ENCODE results near the gene PC. TPM values are rescaled to one million over a fixed set of nuclear protein-coding genes. Genes with fewer than 3 reads are reported as not detected.

PC gene
- total RNA-seq, 6 donors from 2014 or later: 5.0 to 49.9 (median 20.9) TPM

- no peaks in the 10 kb centered on the region for H3K27me3 ChIP-seq
- no peak for DNase-seq
- TF ChIP-seq EP300 (IDR thresholded peaks at IDR 0.05) (no peak), CTCF (IDR thresholded peaks at IDR 0.05) (no peak), POLR2AphosphoS5 (IDR thresholded peaks at IDR 0.05) (no peak), POLR2A (IDR thresholded peaks at IDR 0.05) (no peak)
- 96 to 97% methylated on average over 6 of the region's 6 CpGs for WGBS, 2 donors
- no peaks in the 10 kb centered on the region for H3K36me3 ChIP-seq
- H3K9me3 ChIP-seq: peaks cover 4 to 11% (median 8%) of the 10 kb centered on the region in 4 donors
- no peak overlapping the region for H3K4me3 ChIP-seq
- peaks cover under 1 to 15% (median 11%) of the 10 kb centered on the region in 4 donors for H3K4me1 ChIP-seq
- ATAC-seq (ENCODE audit: low FRiP score in 2 of 2): no peak
- H3K27ac ChIP-seq: no peak overlapping the region
These were observed 20.5 kb upstream of the PC start for GRCh38 chr11:66978717-66979116.

GRCh38 chr11:66978229-66978628 is 20.0 kb upstream of the PC start:
- Histone ChIP-seq H3K9me3 (peaks cover 4 to 11% (median 8%) of the 10 kb centered on the region in 4 donors), H3K27me3 (no peaks in the 10 kb centered on the region), H3K36me3 (no peaks in the 10 kb centered on the region), H3K4me3 (no peak overlapping the region), H3K4me1 (peaks cover 0 to 12% (median 11%) of the 10 kb centered on the region in 4 donors), H3K27ac (no peak overlapping the region)
- ATAC-seq (ENCODE audit: low FRiP score in 2 of 2) (no peak), DNase-seq (no peak)
- TF ChIP-seq POLR2AphosphoS5 (IDR thresholded peaks at IDR 0.05) (no peak), EP300 (IDR thresholded peaks at IDR 0.05) (no peak), CTCF (IDR thresholded peaks at IDR 0.05) (no peak), POLR2A (IDR thresholded peaks at IDR 0.05) (no peak)
- 100% methylated on average over 2 of the region's 2 CpGs for WGBS, 2 donors

GRCh38 chr11:66976925-66977324 is 18.7 kb upstream of the PC start:
- Histone ChIP-seq H3K9me3 (peaks cover 4 to 11% (median 8%) of the 10 kb centered on the region in 4 donors), H3K27ac (no peak overlapping the region), H3K4me1 (peaks cover 0 to 8% (median 7%) of the 10 kb centered on the region in 4 donors), H3K36me3 (no peaks in the 10 kb centered on the region), H3K4me3 (no peak overlapping the region), H3K27me3 (no peaks in the 10 kb centered on the region)
- no peak for ATAC-seq (ENCODE audit: low FRiP score in 2 of 2)
- WGBS, 2 donors: 91 to 92% methylated on average over 5 to 6 of the region's 6 CpGs
- peak in 1 of 2 donors; percentile 54 for DNase-seq
- TF ChIP-seq POLR2AphosphoS5 (IDR thresholded peaks at IDR 0.05): no peak
- no peak for TF ChIP-seq POLR2A (IDR thresholded peaks at IDR 0.05)
- TF ChIP-seq CTCF (IDR thresholded peaks at IDR 0.05): no peak
- TF ChIP-seq EP300 (IDR thresholded peaks at IDR 0.05): no peak

- Histone ChIP-seq H3K4me3 (no peak overlapping the region), H3K9me3 (peaks cover 4 to 11% (median 8%) of the 10 kb centered on the region in 4 donors), H3K27me3 (no peaks in the 10 kb centered on the region), H3K27ac (no peak overlapping the region), H3K36me3 (no peaks in the 10 kb centered on the region), H3K4me1 (peaks cover 3 to 6% (median 4%) of the 10 kb centered on the region in 4 donors)
- WGBS, 2 donors: 53 to 89% methylated on average over 3 to 9 of the region's 9 CpGs
- TF ChIP-seq CTCF (IDR thresholded peaks at IDR 0.05) (peak in 4 of 6 experiments; percentile 23 to 47 (median 36)), POLR2A (IDR thresholded peaks at IDR 0.05) (no peak)
- DNase-seq (no peak), ATAC-seq (ENCODE audit: low FRiP score in 2 of 2) (peak; percentile 21 to 44)
These were observed 17.9 kb upstream of the PC start for GRCh38 chr11:66976028-66976467.

GRCh38 chr11:66975405-66976027 is 17.3 kb upstream of the PC start:
- no peak overlapping the region for H3K4me3 ChIP-seq
- H3K27me3 ChIP-seq: no peaks in the 10 kb centered on the region

More at GRCh38 chr11:66975405-66976027, 17.3 kb upstream of the PC start:
- no peak overlapping the region for H3K27ac ChIP-seq
- H3K4me1 ChIP-seq: peaks cover 3 to 7% (median 6%) of the 10 kb centered on the region in 4 donors
- H3K36me3 ChIP-seq: no peaks in the 10 kb centered on the region
- TF ChIP-seq POLR2A (IDR thresholded peaks at IDR 0.05) (no peak), CTCF (IDR thresholded peaks at IDR 0.05) (no peak), EP300 (IDR thresholded peaks at IDR 0.05) (no peak), POLR2AphosphoS5 (IDR thresholded peaks at IDR 0.05) (no peak)
- DNase-seq (peak in 1 of 2 donors; percentile 59), ATAC-seq (ENCODE audit: low FRiP score in 2 of 2) (no peak)
- H3K9me3 ChIP-seq: peaks cover 4 to 11% (median 8%) of the 10 kb centered on the region in 4 donors
- 71 to 73% methylated on average over 6 to 8 of the region's 11 CpGs for WGBS, 2 donors
